Measurements from ENCODE around the gene COPZ1.

COPZ1 gene

GRCh38 chr12:54379398-54380201 lies 54.7 kb downstream of the COPZ1 start:
- peak; percentile 81 for DNase-seq

GRCh38 chr12:54381136-54381535 lies 56.2 kb downstream of the COPZ1 start:
- no peak for DNase-seq

GRCh38 chr12:54383041-54383609 lies 58.2 kb downstream of the COPZ1 start:
- peak; percentile 43 for DNase-seq

- no peak for DNase-seq
Measured at GRCh38 chr12:54384591-54385041, 59.7 kb downstream of the COPZ1 start, which contains the start of gene ZNF385A. TSS of gene ZNF385A (minus strand) at chr12:54384733. CDS start at chr12:54384514, 219 bp downstream.

GRCh38 chr12:54385251-54385914 lies 60.5 kb downstream of the COPZ1 start:
- DNase-seq: no peak

- DNase-seq: no peak
Measured at GRCh38 chr12:54386403-54387113, 61.6 kb downstream of the COPZ1 start.

GRCh38 chr12:54387114-54387467 lies 62.2 kb downstream of the COPZ1 start:
- no peak for DNase-seq

- no peak for DNase-seq
Measured at GRCh38 chr12:54388237-54389133, 63.6 kb downstream of the COPZ1 start.

GRCh38 chr12:54389134-54389508 lies 64.2 kb downstream of the COPZ1 start:
- DNase-seq: no peak

- no peak for DNase-seq
Measured at GRCh38 chr12:54389607-54390175, 64.8 kb downstream of the COPZ1 start.

- DNase-seq: no peak
Measured at GRCh38 chr12:54390176-54390667, 65.3 kb downstream of the COPZ1 start.

- DNase-seq: no peak
Measured at GRCh38 chr12:54390668-54391551, 66.0 kb downstream of the COPZ1 start.

GRCh38 chr12:54392485-54393206 lies 67.7 kb downstream of the COPZ1 start:
- no peak for DNase-seq

GRCh38 chr12:54393207-54393609 lies 68.3 kb downstream of the COPZ1 start:
- no peak for DNase-seq

- DNase-seq: no peak
Measured at GRCh38 chr12:54393743-54394142, 68.8 kb downstream of the COPZ1 start.

GRCh38 chr12:54394281-54394719 lies 69.4 kb downstream of the COPZ1 start:
- DNase-seq: peak; percentile 8

- DNase-seq: no peak
Measured at GRCh38 chr12:54394986-54395385, 70.1 kb downstream of the COPZ1 start.

GRCh38 chr12:54395545-54395944 lies 70.6 kb downstream of the COPZ1 start:
- DNase-seq: no peak

- DNase-seq: no peak
Measured at GRCh38 chr12:54397157-54397556, 72.2 kb downstream of the COPZ1 start.

- DNase-seq: no peak
Measured at GRCh38 chr12:54398218-54398617, 73.3 kb downstream of the COPZ1 start.

All from kidney glomerular epithelial cell (primary cell).